ENCODE results near the gene DNAH6. TPM values are rescaled to one million over a fixed set of nuclear protein-coding genes. Genes with fewer than 3 reads are reported as not detected.

Gene DNAH6
- total and polyA plus RNA-seq, 2 of the 8 experiments (the other 6 are each of a cell fraction or from before 2014, with no cell fraction given), result 0.06 to 0.43 TPM

- TF ChIP-seq NRF1 (IDR thresholded peaks at IDR 0.05; ENCODE audit: low read depth, low read length) (no peak), PHF8 (conservative IDR thresholded peaks at IDR 0.05; ENCODE audit: low read depth, low read length) (no peak), BRCA1 (IDR thresholded peaks at IDR 0.05; ENCODE audit: low read depth, low read length) (no peak), SP4 (IDR thresholded peaks at IDR 0.05; ENCODE audit: low read length) (no peak), RNF2 (IDR thresholded peaks at IDR 0.05; ENCODE audit: borderline replicate concordance, low read depth, low read length, missing control alignments, poor library complexity, severe bottlenecking) (no peak), KDM5A (IDR thresholded peaks at IDR 0.05; ENCODE audit: low read length) (no peak), TCF12 (IDR thresholded peaks at IDR 0.05; ENCODE audit: low read depth, low read length) (no peak), CEBPB (IDR thresholded peaks at IDR 0.05; ENCODE audit: low read depth, low read length) (no peak), TAF7 (optimal IDR thresholded peaks at IDR 0.05; ENCODE audit: borderline replicate concordance, low read depth, low read length) (no peak), ZNF274 (IDR thresholded peaks at IDR 0.05; ENCODE audit: borderline replicate concordance, extremely low read depth, low read length) (no peak)
Measured at GRCh38 chr2:84704505-84705244, 188.4 kb downstream of the DNAH6 start (continued).
